Measurements from ENCODE around the gene MEGF10.
"Not testable (repeated sequence)": the region's sequence is repeated elsewhere in the genome, so short reads cannot be mapped to it uniquely, and the experiment has no call there.

MEGF10 gene

GRCh38 chr5:127297348-127298035 is 6.9 kb downstream of the MEGF10 start:
- no peak for DNase-seq (ENCODE audit: low read depth, low spot score)

GRCh38 chr5:127298036-127298429 is 7.4 kb downstream of the MEGF10 start:
- DNase-seq (ENCODE audit: low read depth, low spot score), result no peak

GRCh38 chr5:127298656-127299055 is 8.1 kb downstream of the MEGF10 start:
- DNase-seq (ENCODE audit: low read depth, low spot score), result no peak

- no peak for DNase-seq (ENCODE audit: low read depth, low spot score)
These were observed 9.1 kb downstream of the MEGF10 start for GRCh38 chr5:127299678-127300077.

- DNase-seq (ENCODE audit: low read depth, low spot score), result no peak
These were observed 11.9 kb downstream of the MEGF10 start for GRCh38 chr5:127302509-127302908.

- DNase-seq (ENCODE audit: low read depth, low spot score), result no peak
These were observed 12.8 kb downstream of the MEGF10 start for GRCh38 chr5:127303404-127303803.

GRCh38 chr5:127305493-127305892 is 14.9 kb downstream of the MEGF10 start:
- no peak for DNase-seq (ENCODE audit: low read depth, low spot score)

GRCh38 chr5:127306036-127306435 is 15.4 kb downstream of the MEGF10 start:
- DNase-seq (ENCODE audit: low read depth, low spot score), result no peak

- DNase-seq (ENCODE audit: low read depth, low spot score), result no peak
These were observed 16.1 kb downstream of the MEGF10 start for GRCh38 chr5:127306647-127307046.

GRCh38 chr5:127307868-127308267 is 17.3 kb downstream of the MEGF10 start:
- DNase-seq (ENCODE audit: low read depth, low spot score), result no peak

- DNase-seq (ENCODE audit: low read depth, low spot score), result not testable (repeated sequence)
These were observed 17.7 kb downstream of the MEGF10 start for GRCh38 chr5:127308325-127308724.

- DNase-seq (ENCODE audit: low read depth, low spot score), result no peak
These were observed 18.3 kb downstream of the MEGF10 start for GRCh38 chr5:127308945-127309344.

- no peak for DNase-seq (ENCODE audit: low read depth, low spot score)
These were observed 20.8 kb downstream of the MEGF10 start for GRCh38 chr5:127311349-127311748.

- DNase-seq (ENCODE audit: low read depth, low spot score), result no peak
These were observed 21.4 kb downstream of the MEGF10 start for GRCh38 chr5:127311781-127312525.

- DNase-seq (ENCODE audit: low read depth, low spot score), result no peak
These were observed 22.8 kb downstream of the MEGF10 start for GRCh38 chr5:127313379-127313778.

GRCh38 chr5:127313847-127314473 is 23.4 kb downstream of the MEGF10 start:
- no peak for DNase-seq (ENCODE audit: low read depth, low spot score)

- no peak for DNase-seq (ENCODE audit: low read depth, low spot score)
These were observed 25.4 kb downstream of the MEGF10 start for GRCh38 chr5:127316011-127316410.

GRCh38 chr5:127317385-127317784 is 26.8 kb downstream of the MEGF10 start:
- DNase-seq (ENCODE audit: low read depth, low spot score), result not testable (repeated sequence)

GRCh38 chr5:127320032-127320965 is 29.7 kb downstream of the MEGF10 start:
- DNase-seq (ENCODE audit: low read depth, low spot score), result no peak

GRCh38 chr5:127321465-127321864 is 30.9 kb downstream of the MEGF10 start:
- no peak for DNase-seq (ENCODE audit: low read depth, low spot score)

- DNase-seq (ENCODE audit: low read depth, low spot score), result no peak
These were observed 31.8 kb downstream of the MEGF10 start for GRCh38 chr5:127322403-127322802.

- DNase-seq (ENCODE audit: low read depth, low spot score), result no peak
These were observed 34.2 kb downstream of the MEGF10 start for GRCh38 chr5:127324756-127325155.

All from iPS DF 19.7 (cell line).